ENCODE measurements around the gene KMT2A. TPM values are rescaled to one million over a fixed set of nuclear protein-coding genes. Genes with fewer than 3 reads are reported as not detected.

Gene KMT2A
- total RNA-seq: 100 to 1,000 TPM in 1 of 2 donors, 10 to 100 TPM in 1; 62.6 to 209 TPM

DNA sequence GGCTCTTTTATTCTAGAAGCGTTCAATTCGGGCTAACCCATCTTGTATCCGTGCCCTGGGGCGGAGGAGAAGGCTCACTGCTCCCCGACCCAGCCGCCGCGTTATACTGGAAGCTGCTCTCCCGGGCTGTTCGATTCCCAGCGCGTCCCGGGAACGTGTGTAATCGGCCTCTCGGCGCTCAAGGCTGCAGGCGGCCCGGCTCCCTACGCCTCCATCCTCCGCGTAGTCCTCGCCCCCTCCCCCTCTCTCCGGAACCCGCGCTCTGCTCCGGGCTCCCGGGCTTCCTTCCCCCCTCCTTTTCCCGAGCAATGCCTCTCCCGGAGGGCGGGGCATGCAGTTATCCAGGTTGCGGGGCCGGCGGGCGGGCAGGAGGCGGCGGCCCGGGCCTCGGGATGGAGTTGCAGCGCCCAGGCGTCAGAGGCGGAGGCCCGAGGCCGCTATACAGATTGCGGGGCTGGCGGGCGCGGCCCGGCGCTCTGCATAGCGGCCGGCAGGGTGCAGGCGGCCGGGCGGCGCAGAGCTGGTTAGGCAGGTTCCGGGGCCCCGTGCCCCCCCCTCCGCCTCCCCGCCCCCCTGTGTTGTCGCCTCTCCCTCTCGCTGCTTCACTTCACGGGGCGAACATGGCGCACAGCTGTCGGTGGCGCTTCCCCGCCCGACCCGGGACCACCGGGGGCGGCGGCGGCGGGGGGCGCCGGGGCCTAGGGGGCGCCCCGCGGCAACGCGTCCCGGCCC lies at the start of gene KMT2A:
TSS of gene KMT2A (plus strand) at position 600 of the 732 bp plus-strand sequence. CDS start at position 621, 21 bp downstream.
- no peaks in the 10 kb centered on the region for H3K27me3 ChIP-seq
- H3K9me3 ChIP-seq: no peaks in the 10 kb centered on the region
- intact Hi-C loops (cut with DNase I): no loop called here
- peaks cover 43% of the 10 kb centered on the region for H3K4me1 ChIP-seq
- peak within 1 kb of the TSS; percentile 89 to 92 (median 91) for H3K27ac ChIP-seq
- DNase-seq (peak; percentile 98 to 99 (median 98)), ATAC-seq (peak; percentile 88)
- peak within 1 kb of the TSS; percentile 94 to 99 for H3K4me3 ChIP-seq
- WGBS, 2 donors: 0% methylated on average over 11 to 63 of the region's 83 CpGs
- H3K36me3 ChIP-seq (replicated peaks in 1 of 2; ENCODE audit: insufficient read depth in 1 of 2, low read depth in 2 of 2): no peaks in the 10 kb centered on the region
- TF ChIP-seq POLR2A (IDR thresholded peaks at IDR 0.05): peak in 2 of 3 donors; percentile 54 to 61
- TF ChIP-seq, protein P1, sequence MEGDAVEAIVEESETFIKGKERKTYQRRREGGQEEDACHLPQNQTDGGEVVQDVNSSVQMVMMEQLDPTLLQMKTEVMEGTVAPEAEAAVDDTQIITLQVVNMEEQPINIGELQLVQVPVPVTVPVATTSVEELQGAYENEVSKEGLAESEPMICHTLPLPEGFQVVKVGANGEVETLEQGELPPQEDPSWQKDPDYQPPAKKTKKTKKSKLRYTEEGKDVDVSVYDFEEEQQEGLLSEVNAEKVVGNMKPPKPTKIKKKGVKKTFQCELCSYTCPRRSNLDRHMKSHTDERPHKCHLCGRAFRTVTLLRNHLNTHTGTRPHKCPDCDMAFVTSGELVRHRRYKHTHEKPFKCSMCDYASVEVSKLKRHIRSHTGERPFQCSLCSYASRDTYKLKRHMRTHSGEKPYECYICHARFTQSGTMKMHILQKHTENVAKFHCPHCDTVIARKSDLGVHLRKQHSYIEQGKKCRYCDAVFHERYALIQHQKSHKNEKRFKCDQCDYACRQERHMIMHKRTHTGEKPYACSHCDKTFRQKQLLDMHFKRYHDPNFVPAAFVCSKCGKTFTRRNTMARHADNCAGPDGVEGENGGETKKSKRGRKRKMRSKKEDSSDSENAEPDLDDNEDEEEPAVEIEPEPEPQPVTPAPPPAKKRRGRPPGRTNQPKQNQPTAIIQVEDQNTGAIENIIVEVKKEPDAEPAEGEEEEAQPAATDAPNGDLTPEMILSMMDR (IDR thresholded peaks at IDR 0.05): peak in 4 of 7 experiments; percentile 90 to 100 (median 96)

DNA sequence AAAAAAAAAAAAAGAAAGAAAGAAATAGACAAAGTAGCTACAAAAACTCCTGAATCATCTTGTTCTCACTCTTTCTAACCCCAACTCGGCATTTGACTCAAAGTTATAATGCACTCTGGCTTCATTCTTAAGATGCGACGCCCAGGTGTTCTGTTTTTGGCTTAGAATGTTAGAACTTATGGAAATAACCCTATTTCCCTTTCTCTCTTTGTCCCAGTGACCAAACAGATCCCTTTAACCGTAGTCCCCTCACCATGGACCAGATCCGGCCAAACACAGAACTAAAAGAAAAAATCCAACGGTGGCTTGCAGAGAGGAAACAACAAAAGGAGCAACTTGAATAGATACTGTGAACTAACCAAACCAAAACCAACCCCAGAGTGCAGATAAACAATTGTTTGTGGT lies 40.2 kb upstream of the KMT2A start:
- ATAC-seq: no peak
- Histone ChIP-seq H3K27ac (no peak overlapping the region), H3K4me3 (no peak overlapping the region), H3K36me3 (replicated peaks in 1 of 2; ENCODE audit: insufficient read depth in 1 of 2, low read depth in 2 of 2) (peaks cover 0 to 37% of the 10 kb centered on the region in 2 donors), H3K9me3 (no peaks in the 10 kb centered on the region), H3K4me1 (peaks cover 7% of the 10 kb centered on the region), H3K27me3 (no peaks in the 10 kb centered on the region)
- intact Hi-C loops (cut with DNase I): loop anchor here (10.0 kb wide), 1 partner anchor 109 kb away; no protein-coding TSS in a partner anchor
- TF ChIP-seq, protein P1 (IDR thresholded peaks at IDR 0.05): no peak
- TF ChIP-seq POLR2A (IDR thresholded peaks at IDR 0.05): no peak
- WGBS, 2 donors: 85 to 88% methylated on average over 6 of the region's 6 CpGs
- no peak for DNase-seq

GRCh38 chr11:118397448-118397847 lies 38.8 kb upstream of the KMT2A start:
- TF ChIP-seq POLR2A (IDR thresholded peaks at IDR 0.05): no peak
- TF ChIP-seq, protein P1 (IDR thresholded peaks at IDR 0.05): no peak
- intact Hi-C loops (cut with DNase I): loop anchor here (10.0 kb wide), 1 partner anchor 107 kb away; no protein-coding TSS in a partner anchor
- Histone ChIP-seq H3K36me3 (replicated peaks in 1 of 2; ENCODE audit: insufficient read depth in 1 of 2, low read depth in 2 of 2) (peaks cover 0 to 35% of the 10 kb centered on the region in 2 donors), H3K4me3 (no peak overlapping the region), H3K9me3 (no peaks in the 10 kb centered on the region), H3K27me3 (no peaks in the 10 kb centered on the region), H3K27ac (no peak overlapping the region), H3K4me1 (peaks cover 9% of the 10 kb centered on the region)
- DNase-seq (no peak), ATAC-seq (no peak)

DNA sequence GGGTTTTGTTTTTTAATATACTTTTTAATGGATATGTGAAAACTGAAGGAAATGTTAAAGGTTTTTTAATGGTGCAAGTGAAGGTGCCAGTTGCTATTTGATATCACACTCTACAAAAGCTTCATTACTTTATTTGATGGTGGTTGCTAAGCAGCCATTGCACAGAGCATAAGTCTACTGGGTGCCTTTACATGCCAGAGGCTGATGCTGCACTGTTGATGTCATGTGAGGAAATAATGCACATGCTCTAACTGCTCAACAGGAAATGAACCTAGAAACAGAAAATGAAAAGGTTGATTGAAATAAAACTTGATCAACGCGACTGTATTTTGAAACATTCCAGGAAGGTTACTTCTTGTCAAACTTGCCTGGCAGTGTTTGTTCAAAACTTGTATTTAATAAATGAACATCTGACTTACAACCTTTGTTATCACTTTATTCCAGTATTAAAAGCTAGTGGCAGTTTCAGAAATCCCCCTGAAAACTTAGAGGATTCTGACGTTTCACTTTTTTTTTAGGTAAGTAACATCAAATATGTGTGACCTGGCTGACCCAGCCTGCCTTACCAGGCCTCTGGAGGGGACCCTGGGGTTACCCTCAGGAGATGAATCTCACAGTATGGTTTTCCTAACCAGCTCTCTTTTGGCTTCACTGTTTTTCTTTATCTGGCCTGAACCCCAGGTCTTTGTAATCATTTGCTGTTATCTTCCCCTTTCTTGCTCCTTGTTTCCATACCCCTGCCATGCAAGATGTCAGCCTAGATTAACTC lies 37.3 kb upstream of the KMT2A start:
- Histone ChIP-seq H3K4me3 (no peak overlapping the region), H3K36me3 (replicated peaks in 1 of 2; ENCODE audit: insufficient read depth in 1 of 2, low read depth in 2 of 2) (peaks cover 0 to 19% of the 10 kb centered on the region in 2 donors), H3K27ac (no peak overlapping the region), H3K4me1 (peaks cover 24% of the 10 kb centered on the region), H3K27me3 (no peaks in the 10 kb centered on the region), H3K9me3 (no peaks in the 10 kb centered on the region)
- intact Hi-C loops (cut with DNase I): loop anchor here (10.0 kb wide), 1 partner anchor 106 kb away; no protein-coding TSS in a partner anchor
- DNase-seq (no peak), ATAC-seq (no peak)
- WGBS, 2 donors: 53 to 55% methylated on average over 3 of the region's 3 CpGs
- TF ChIP-seq POLR2A (IDR thresholded peaks at IDR 0.05): no peak
- TF ChIP-seq, protein P1 (IDR thresholded peaks at IDR 0.05): no peak
